ENCODE results near the gene SYNC. TPM values are rescaled to one million over a fixed set of nuclear protein-coding genes. Genes with fewer than 3 reads are reported as not detected.

The SYNC gene
- total and polyA plus RNA-seq, 2 donors, result 0.66 to 2.5 TPM

DNA sequence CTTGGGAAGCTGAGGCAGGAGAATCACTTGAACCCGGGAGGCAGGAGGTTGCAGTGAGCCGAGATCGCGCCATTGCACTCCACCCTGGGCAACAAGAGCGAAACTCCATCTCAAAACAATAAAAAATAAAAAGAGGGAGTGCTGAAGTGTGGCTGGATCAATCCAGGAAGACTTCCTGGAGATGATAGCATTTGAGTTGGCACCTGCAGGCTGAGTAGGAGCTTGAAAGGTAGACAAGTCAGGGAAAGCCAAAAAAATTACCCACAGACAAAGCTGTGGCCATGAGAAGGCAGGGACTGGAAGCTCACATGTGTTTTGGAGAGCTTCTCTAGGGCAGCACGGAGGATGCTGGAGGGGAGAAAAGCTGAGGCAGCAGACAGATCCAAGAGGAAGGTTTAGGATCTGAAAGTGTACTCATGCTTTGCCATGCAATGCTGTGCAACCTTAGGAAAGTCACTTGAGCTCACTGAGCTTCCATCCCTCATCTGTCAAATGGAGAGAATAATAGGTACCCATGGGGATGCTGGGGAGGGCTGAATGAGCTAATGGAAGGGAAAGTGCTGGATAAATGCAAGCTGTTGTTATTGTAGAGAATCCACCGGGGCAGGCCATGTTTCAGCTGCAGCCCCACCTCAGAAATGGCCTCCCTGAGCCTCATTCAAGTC, 26.0 kb upstream of the SYNC start:
- Histone ChIP-seq H3K4me3 (ENCODE audit: low read length in 2 of 2) (no peak overlapping the region), H3K9me3 (ENCODE audit: control insufficient read depth in 2 of 2, insufficient read depth in 1 of 2, low read length in 1 of 2) (no peaks in the 10 kb centered on the region), H3K27ac (ENCODE audit: low read depth in 1 of 2, low read length in 1 of 2) (no peak overlapping the region), H3K36me3 (ENCODE audit: control insufficient read depth in 2 of 2, insufficient read depth in 2 of 2, low read length in 1 of 2) (no peaks in the 10 kb centered on the region), H3K27me3 (ENCODE audit: control insufficient read depth in 2 of 2, insufficient read depth in 1 of 2, low read length in 1 of 2) (peaks cover 0 to 2% of the 10 kb centered on the region in 2 donors), H3K4me1 (ENCODE audit: control insufficient read depth in 2 of 2, insufficient read depth in 2 of 2, low read length in 2 of 2) (peaks cover 0 to 13% of the 10 kb centered on the region in 2 donors)
- 96% methylated on average over 7 of the region's 7 CpGs for WGBS
- no peak for DNase-seq (ENCODE audit: low read depth in 6 of 9, low spot score in 9 of 9)

DNA sequence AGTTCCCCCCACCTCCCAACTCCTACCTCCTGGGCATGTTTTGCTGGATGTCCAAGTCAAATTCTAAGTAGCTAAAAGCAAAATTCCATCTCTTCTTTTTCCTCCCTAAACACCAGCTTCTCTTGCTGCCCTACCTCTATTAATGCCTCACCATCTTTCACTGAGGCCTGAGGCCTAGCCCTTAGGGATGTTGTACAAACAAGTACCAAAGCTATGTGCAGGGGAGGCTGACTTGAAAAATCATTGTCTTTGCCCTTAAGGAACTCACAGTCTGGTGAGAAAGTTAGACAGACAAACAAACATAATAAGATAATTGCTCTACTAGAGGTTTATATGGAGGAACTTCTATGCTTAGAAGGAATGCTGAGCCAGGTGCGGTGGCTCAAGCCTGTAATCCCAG, 25.3 kb upstream of the SYNC start:
- no peak overlapping the region for H3K4me3 ChIP-seq (ENCODE audit: low read length in 2 of 2)
- no peak for DNase-seq (ENCODE audit: low read depth in 6 of 9, low spot score in 9 of 9)
- no peaks in the 10 kb centered on the region for H3K9me3 ChIP-seq (ENCODE audit: control insufficient read depth in 2 of 2, insufficient read depth in 1 of 2, low read length in 1 of 2)
- 98% methylated on average over 1 of the region's 1 CpG for WGBS
- H3K4me1 ChIP-seq (ENCODE audit: control insufficient read depth in 2 of 2, insufficient read depth in 2 of 2, low read length in 2 of 2), result peaks cover 0 to 13% of the 10 kb centered on the region in 2 donors
- no peak overlapping the region for H3K27ac ChIP-seq (ENCODE audit: low read depth in 1 of 2, low read length in 1 of 2)
- H3K27me3 ChIP-seq (ENCODE audit: control insufficient read depth in 2 of 2, insufficient read depth in 1 of 2, low read length in 1 of 2), result peaks cover 0 to 2% of the 10 kb centered on the region in 2 donors
- H3K36me3 ChIP-seq (ENCODE audit: control insufficient read depth in 2 of 2, insufficient read depth in 2 of 2, low read length in 1 of 2), result no peaks in the 10 kb centered on the region

DNA sequence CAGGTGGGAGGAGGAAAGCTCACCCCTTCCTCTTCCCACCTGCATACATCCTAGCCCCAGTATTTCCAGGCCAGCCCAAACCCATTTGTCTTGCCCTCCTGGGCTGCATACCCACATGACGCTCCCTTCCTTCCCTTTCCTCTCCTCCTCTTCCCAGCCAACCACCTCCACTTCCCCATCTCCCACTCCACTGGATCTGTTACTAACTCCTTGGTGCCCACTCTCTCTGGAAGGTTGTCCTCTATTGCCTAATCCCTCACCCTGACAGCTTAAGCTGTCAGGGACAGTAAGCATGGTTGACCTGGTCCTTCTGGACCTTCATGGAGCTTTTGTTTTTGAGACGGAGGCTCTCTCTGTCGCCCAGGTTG, 23.0 kb upstream of the SYNC start:
- no peak for DNase-seq (ENCODE audit: low read depth in 6 of 9, low spot score in 9 of 9)
- WGBS, result 80% methylated on average over 3 of the region's 3 CpGs
- Histone ChIP-seq H3K4me1 (ENCODE audit: control insufficient read depth in 2 of 2, insufficient read depth in 2 of 2, low read length in 2 of 2) (peaks cover 0 to 13% of the 10 kb centered on the region in 2 donors), H3K27ac (ENCODE audit: low read depth in 1 of 2, low read length in 1 of 2) (no peak overlapping the region), H3K27me3 (ENCODE audit: control insufficient read depth in 2 of 2, insufficient read depth in 1 of 2, low read length in 1 of 2) (peaks cover 0 to 2% of the 10 kb centered on the region in 2 donors), H3K9me3 (ENCODE audit: control insufficient read depth in 2 of 2, insufficient read depth in 1 of 2, low read length in 1 of 2) (no peaks in the 10 kb centered on the region), H3K4me3 (ENCODE audit: low read length in 2 of 2) (no peak overlapping the region), H3K36me3 (ENCODE audit: control insufficient read depth in 2 of 2, insufficient read depth in 2 of 2, low read length in 1 of 2) (no peaks in the 10 kb centered on the region)

DNA sequence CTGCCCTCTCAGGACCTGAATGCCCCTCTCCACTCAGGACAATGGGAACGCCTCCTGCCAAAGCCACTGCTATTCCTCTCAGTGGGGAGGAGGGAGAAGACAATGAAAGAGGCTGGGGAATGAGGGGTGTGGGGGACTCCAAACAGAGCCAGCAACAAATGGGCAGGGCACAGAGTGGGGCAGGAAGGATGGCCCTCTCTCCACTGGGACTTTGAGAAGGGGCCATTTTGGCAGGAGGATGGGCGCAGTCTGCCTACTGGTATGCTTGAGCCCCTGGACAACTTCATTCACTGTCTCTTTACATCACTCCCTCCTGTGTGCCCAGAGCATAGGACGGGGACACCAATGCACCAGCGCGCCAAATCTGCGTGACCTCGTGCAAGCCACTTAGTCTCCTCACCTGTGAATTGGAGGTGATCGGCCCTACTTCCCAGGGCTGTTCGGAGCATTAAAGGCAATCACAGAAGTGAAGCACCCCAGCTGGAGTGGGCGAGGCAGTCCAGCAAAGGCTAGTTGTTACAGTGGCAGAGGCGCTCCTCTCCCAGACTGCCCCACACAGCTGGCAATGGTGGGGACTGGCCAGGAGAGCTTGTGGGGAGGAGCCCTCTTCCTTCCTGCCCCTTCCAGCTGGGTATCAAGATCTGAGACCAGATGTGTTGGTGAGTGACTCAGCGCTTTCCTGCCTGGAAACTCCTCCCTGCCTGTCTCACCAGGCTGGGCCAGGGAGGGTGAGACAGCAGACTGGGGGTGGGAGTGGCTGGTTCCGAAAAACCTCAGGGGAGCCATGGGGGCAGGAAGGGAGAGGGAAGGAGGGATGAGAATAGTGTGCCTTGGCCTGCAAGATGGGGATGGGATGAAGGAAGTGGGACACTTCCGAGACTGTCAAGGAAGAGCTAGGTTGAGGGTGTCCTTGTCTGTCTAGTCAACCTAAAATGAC, 22.4 kb upstream of the SYNC start:
- WGBS, result 40% methylated on average over 14 of the region's 14 CpGs
- Histone ChIP-seq H3K4me3 (ENCODE audit: low read length in 2 of 2) (no peak overlapping the region), H3K36me3 (ENCODE audit: control insufficient read depth in 2 of 2, insufficient read depth in 2 of 2, low read length in 1 of 2) (no peaks in the 10 kb centered on the region), H3K27ac (ENCODE audit: low read depth in 1 of 2, low read length in 1 of 2) (no peak overlapping the region), H3K27me3 (ENCODE audit: control insufficient read depth in 2 of 2, insufficient read depth in 1 of 2, low read length in 1 of 2) (peaks cover 0 to 2% of the 10 kb centered on the region in 2 donors), H3K9me3 (ENCODE audit: control insufficient read depth in 2 of 2, insufficient read depth in 1 of 2, low read length in 1 of 2) (no peaks in the 10 kb centered on the region), H3K4me1 (ENCODE audit: control insufficient read depth in 2 of 2, insufficient read depth in 2 of 2, low read length in 2 of 2) (peaks cover 0 to 13% of the 10 kb centered on the region in 2 donors)
- peak in 3 of 9 donors; percentile 16 to 51 (median 28) for DNase-seq (ENCODE audit: low read depth in 6 of 9, low spot score in 9 of 9)

DNA sequence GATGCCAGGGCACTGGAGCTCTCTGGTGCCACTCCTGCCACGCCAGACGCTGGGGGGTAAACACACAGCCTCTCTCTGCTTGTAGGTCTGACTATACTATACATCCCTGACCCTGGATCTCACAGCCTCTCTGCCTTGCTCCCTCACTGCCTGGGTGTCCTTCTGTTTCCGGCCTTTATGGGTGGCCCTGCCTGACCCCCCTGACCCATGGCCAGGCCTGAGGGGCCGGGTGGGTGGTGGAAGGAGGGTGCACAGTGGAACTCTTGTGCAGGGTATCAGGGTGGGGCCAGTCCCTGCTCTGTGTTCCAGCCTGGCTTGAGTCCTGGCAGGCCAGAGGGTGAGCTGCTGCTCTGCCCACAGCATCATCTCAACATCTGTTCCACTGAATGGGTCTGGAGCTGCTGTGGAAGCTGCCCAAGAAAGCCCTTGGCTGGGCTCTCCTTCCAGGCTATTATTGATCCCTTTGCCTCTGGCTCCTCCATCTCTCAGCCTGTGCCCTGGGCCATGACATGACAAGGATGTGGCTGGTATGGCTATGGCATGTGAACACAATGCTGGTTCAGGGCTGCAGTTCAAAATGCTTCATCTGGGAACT, 17.2 kb upstream of the SYNC start:
- Histone ChIP-seq H3K36me3 (ENCODE audit: control insufficient read depth in 2 of 2, insufficient read depth in 2 of 2, low read length in 1 of 2) (no peaks in the 10 kb centered on the region), H3K4me3 (ENCODE audit: low read length in 2 of 2) (no peak overlapping the region), H3K27me3 (ENCODE audit: control insufficient read depth in 2 of 2, insufficient read depth in 1 of 2, low read length in 1 of 2) (peaks cover 0 to 2% of the 10 kb centered on the region in 2 donors), H3K9me3 (ENCODE audit: control insufficient read depth in 2 of 2, insufficient read depth in 1 of 2, low read length in 1 of 2) (no peaks in the 10 kb centered on the region), H3K4me1 (ENCODE audit: control insufficient read depth in 2 of 2, insufficient read depth in 2 of 2, low read length in 2 of 2) (peaks cover 0 to 17% of the 10 kb centered on the region in 2 donors), H3K27ac (ENCODE audit: low read depth in 1 of 2, low read length in 1 of 2) (no peak overlapping the region)
- DNase-seq (ENCODE audit: low read depth in 6 of 9, low spot score in 9 of 9), result no peak
- WGBS, result 91% methylated on average over 4 of the region's 4 CpGs

DNA sequence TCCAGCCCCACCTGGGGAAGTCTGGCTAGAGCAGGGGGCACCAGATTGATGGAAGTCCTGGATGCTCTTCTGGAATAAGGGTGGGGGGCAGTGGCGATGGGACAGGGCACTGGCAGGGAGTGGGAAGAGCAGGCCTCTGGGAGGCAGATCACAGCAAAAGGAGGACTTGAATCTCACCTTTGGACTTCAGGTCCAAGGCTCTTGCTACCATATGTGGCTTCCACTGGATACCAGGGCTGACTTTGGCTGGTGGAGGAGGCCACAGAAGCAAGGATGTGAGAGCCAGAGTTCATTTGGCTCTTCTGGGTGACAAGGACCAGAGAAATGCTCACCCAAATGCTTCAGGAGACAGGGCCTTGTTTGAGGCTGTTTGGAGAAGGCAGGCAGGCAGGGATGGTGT, 16.0 kb upstream of the SYNC start:
- Histone ChIP-seq H3K27me3 (ENCODE audit: control insufficient read depth in 2 of 2, insufficient read depth in 1 of 2, low read length in 1 of 2) (no peaks in the 10 kb centered on the region), H3K9me3 (ENCODE audit: control insufficient read depth in 2 of 2, insufficient read depth in 1 of 2, low read length in 1 of 2) (no peaks in the 10 kb centered on the region), H3K4me1 (ENCODE audit: control insufficient read depth in 2 of 2, insufficient read depth in 2 of 2, low read length in 2 of 2) (peaks cover 0 to 14% of the 10 kb centered on the region in 2 donors), H3K27ac (ENCODE audit: low read depth in 1 of 2, low read length in 1 of 2) (no peak overlapping the region), H3K36me3 (ENCODE audit: control insufficient read depth in 2 of 2, insufficient read depth in 2 of 2, low read length in 1 of 2) (no peaks in the 10 kb centered on the region), H3K4me3 (ENCODE audit: low read length in 2 of 2) (no peak overlapping the region)
- no peak for DNase-seq (ENCODE audit: low read depth in 6 of 9, low spot score in 9 of 9)
- 94% methylated on average over 1 of the region's 1 CpG for WGBS

DNA sequence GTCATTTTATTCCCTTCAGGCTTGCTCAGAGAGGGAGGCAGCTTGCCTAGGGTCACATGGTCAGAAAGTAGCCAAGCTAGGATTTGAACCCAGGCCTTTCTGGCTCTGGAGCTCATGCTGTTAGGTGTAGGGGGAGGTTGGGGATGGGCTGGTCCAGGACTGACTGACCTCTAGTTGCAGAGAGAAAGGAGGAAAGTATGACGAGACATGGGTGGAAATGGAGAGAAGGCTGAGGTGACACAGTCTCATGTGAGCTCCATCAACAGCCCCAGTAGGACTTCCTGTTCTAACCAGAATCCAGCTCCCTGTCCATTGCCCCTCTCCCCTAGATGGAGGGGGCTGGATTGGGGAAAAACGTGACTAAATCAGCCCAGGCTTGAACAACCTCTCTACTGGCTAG, 15.5 kb upstream of the SYNC start:
- Histone ChIP-seq H3K9me3 (ENCODE audit: control insufficient read depth in 2 of 2, insufficient read depth in 1 of 2, low read length in 1 of 2) (no peaks in the 10 kb centered on the region), H3K4me3 (ENCODE audit: low read length in 2 of 2) (no peak overlapping the region), H3K4me1 (ENCODE audit: control insufficient read depth in 2 of 2, insufficient read depth in 2 of 2, low read length in 2 of 2) (peaks cover 0 to 14% of the 10 kb centered on the region in 2 donors), H3K27me3 (ENCODE audit: control insufficient read depth in 2 of 2, insufficient read depth in 1 of 2, low read length in 1 of 2) (no peaks in the 10 kb centered on the region), H3K36me3 (ENCODE audit: control insufficient read depth in 2 of 2, insufficient read depth in 2 of 2, low read length in 1 of 2) (no peaks in the 10 kb centered on the region), H3K27ac (ENCODE audit: low read depth in 1 of 2, low read length in 1 of 2) (no peak overlapping the region)
- DNase-seq (ENCODE audit: low read depth in 6 of 9, low spot score in 9 of 9), result no peak
- WGBS, result 85% methylated on average over 2 of the region's 2 CpGs

DNA sequence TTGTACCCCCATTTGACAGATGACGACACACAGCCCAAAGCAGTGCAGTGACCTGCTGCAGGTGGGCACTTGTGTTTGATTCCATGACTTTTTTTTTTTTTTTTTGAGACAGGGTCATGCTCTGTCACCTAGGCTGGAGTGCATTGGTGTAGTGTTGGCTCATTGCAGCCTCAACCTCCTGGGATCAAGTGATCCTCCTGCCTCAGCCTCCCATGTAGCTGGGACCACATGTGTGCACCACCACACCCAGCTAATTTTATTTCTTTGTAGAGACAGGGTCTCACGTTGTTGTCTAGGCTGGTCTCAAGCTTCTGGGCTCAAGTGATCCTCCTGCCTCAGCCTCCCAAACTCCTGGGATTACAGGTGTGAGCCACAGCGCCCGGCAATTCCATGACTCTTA, 14.9 kb upstream of the SYNC start:
- H3K36me3 ChIP-seq (ENCODE audit: control insufficient read depth in 2 of 2, insufficient read depth in 2 of 2, low read length in 1 of 2), result no peaks in the 10 kb centered on the region
- H3K9me3 ChIP-seq (ENCODE audit: control insufficient read depth in 2 of 2, insufficient read depth in 1 of 2, low read length in 1 of 2), result no peaks in the 10 kb centered on the region
- peaks cover 0 to 14% of the 10 kb centered on the region in 2 donors for H3K4me1 ChIP-seq (ENCODE audit: control insufficient read depth in 2 of 2, insufficient read depth in 2 of 2, low read length in 2 of 2)
- no peak for DNase-seq (ENCODE audit: low read depth in 6 of 9, low spot score in 9 of 9)
- H3K27ac ChIP-seq (ENCODE audit: low read depth in 1 of 2, low read length in 1 of 2), result no peak overlapping the region
- 97% methylated on average over 4 of the region's 4 CpGs for WGBS
- no peaks in the 10 kb centered on the region for H3K27me3 ChIP-seq (ENCODE audit: control insufficient read depth in 2 of 2, insufficient read depth in 1 of 2, low read length in 1 of 2)
- H3K4me3 ChIP-seq (ENCODE audit: low read length in 2 of 2), result no peak overlapping the region
